Activated CD4-positive, alpha-beta memory T cell treated with anti-CD3 and anti-CD28 coated beads for 36 hours (primary cell): Measurements from ENCODE around the gene TDRD1. TPM values are rescaled to one million over a fixed set of nuclear protein-coding genes. Genes with fewer than 3 reads are reported as not detected.

Experiments
- CTCF ChIA-PET: fragments of 350-600 bp; sonication (Branson Sonifier 250); formaldehyde crosslinking; loops from one replicate; lab custom pipeline; 2021; ENCODE audit warnings: antibody characterized with exemption, inconsistent platforms; lab: Charles Lee
- POLR2A ChIA-PET: fragments of 350-600 bp; sonication (Branson Sonifier 250); formaldehyde crosslinking; loops from one replicate; lab custom pipeline; 2021; ENCODE audit warnings: antibody characterized with exemption; lab: Charles Lee
- DNase-seq: peaks from one replicate; pipeline ENCODE4 v3.0.0-alpha.2; 2020
- H3K27ac Mint-ChIP-seq: one replicate; pipeline ENCODE4 v1.8.0; 2021; ENCODE audit warnings: mixed read lengths
- H3K27me3 Mint-ChIP-seq: one replicate; pipeline ENCODE4 v1.8.0; 2021; ENCODE audit warnings: mixed read lengths
- H3K36me3 Mint-ChIP-seq: one replicate; pipeline ENCODE4 v1.8.0; 2021; ENCODE audit warnings: mixed read lengths
- H3K4me1 Mint-ChIP-seq: one replicate; pipeline ENCODE4 v1.8.0; 2021; ENCODE audit warnings: low read depth, mixed read lengths
- H3K4me3 Mint-ChIP-seq: one replicate; pipeline ENCODE4 v1.8.0; 2021; ENCODE audit warnings: mild to moderate bottlenecking, mixed read lengths
- H3K9me3 Mint-ChIP-seq: one replicate; pipeline ENCODE4 v1.8.0; 2021; ENCODE audit warnings: mixed read lengths
- intact Hi-C: fragments of 100-400 bp; cut with micrococcal nuclease; formaldehyde crosslinking; loops from one replicate; pipeline ENCODE4 v1.15.1; 2023
- total RNA-seq, 2 experiments: library from RNA; stranded (reverse); gene quantifications; one replicate each; pipeline ENCODE4 v1.2.3, GENCODE V29; 2021

TDRD1 gene
- total RNA-seq, 2 experiments from 2014 or later: 0.76 to 0.90 TPM

- intact Hi-C loops: no loop called here
- ChIA-PET POLR2A (no interaction called here), CTCF (interaction anchor here (0.7 kb wide), 1 partner anchor 1146 kb away, joined by 3 read pairs; no protein-coding TSS in a partner anchor)
- H3K36me3 Mint-ChIP-seq: no peaks in the 10 kb centered on the region
- H3K4me3 Mint-ChIP-seq: no peak overlapping the region
- no peak overlapping the region for H3K27ac Mint-ChIP-seq
- H3K4me1 Mint-ChIP-seq: no peaks in the 10 kb centered on the region
- DNase-seq: no peak
- no peaks in the 10 kb centered on the region for H3K9me3 Mint-ChIP-seq
- peaks cover 6% of the 10 kb centered on the region for H3K27me3 Mint-ChIP-seq
Observed at GRCh38 chr10:114208351-114208750, 29.2 kb downstream of the TDRD1 start.

DNA sequence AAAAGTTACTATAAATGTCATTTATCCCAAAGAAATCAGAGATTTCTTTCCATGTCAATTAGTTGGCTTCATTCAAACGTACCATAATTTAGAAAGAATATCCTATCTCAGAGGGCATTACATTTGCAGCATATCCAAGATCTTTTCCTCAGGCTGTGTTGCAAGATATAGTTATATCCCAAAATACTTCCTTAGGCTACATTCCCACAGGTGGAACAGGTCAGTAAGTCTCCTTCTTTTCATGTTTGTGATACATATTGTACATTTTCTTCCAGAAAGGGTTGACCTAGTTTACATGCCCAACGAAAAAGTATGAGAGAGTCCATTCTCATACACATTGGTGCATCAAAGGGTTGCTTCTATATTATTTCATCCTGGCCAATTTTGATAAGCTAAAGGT is 33.0 kb downstream of the TDRD1 start:
- CTCF ChIA-PET: no interaction called here

DNA sequence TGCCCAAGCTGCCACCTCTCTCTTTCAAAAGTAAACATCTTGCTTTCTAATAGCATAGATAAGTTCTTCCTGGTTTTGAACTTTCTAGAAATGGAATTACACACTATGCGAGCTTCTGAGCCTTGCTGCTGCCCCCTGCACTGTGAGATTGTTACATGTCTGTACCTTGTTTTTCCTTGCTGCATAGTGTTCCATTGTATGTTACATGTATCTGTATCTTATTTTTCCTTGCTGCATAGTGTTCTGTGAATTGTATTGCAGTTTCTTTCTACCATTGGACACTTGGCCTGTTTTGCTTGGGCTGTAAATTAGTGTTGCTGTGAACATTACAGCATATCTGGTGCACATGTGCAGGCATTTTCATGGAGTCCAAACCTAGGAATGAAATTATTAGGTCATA is 35.9 kb downstream of the TDRD1 start:
- CTCF ChIA-PET: no interaction called here
- POLR2A ChIA-PET: no interaction called here
- Mint-ChIP-seq H3K4me3 (no peak overlapping the region), H3K27ac (no peak overlapping the region), H3K9me3 (no peaks in the 10 kb centered on the region), H3K27me3 (peaks cover 6% of the 10 kb centered on the region), H3K4me1 (no peaks in the 10 kb centered on the region), H3K36me3 (no peaks in the 10 kb centered on the region)
- intact Hi-C loops: no loop called here
- no peak for DNase-seq

More for the DNA sequence above, 33.0 kb downstream of the TDRD1 start:
- Mint-ChIP-seq H3K9me3 (no peaks in the 10 kb centered on the region), H3K36me3 (no peaks in the 10 kb centered on the region), H3K27ac (no peak overlapping the region), H3K4me1 (no peaks in the 10 kb centered on the region), H3K27me3 (peaks cover 5% of the 10 kb centered on the region), H3K4me3 (no peak overlapping the region)
- POLR2A ChIA-PET: no interaction called here
- no peak for DNase-seq
- intact Hi-C loops: no loop called here

- H3K4me3 Mint-ChIP-seq: no peak overlapping the region
- H3K27ac Mint-ChIP-seq: no peak overlapping the region
- peaks cover 15% of the 10 kb centered on the region for H3K27me3 Mint-ChIP-seq
- intact Hi-C loops: no loop called here
- POLR2A ChIA-PET: no interaction called here
- no peak for DNase-seq
- H3K36me3 Mint-ChIP-seq: no peaks in the 10 kb centered on the region
- no peaks in the 10 kb centered on the region for H3K4me1 Mint-ChIP-seq
- H3K9me3 Mint-ChIP-seq: no peaks in the 10 kb centered on the region
- CTCF ChIA-PET: no interaction called here
Observed at GRCh38 chr10:114220281-114220680, 41.1 kb downstream of the TDRD1 start.

DNA sequence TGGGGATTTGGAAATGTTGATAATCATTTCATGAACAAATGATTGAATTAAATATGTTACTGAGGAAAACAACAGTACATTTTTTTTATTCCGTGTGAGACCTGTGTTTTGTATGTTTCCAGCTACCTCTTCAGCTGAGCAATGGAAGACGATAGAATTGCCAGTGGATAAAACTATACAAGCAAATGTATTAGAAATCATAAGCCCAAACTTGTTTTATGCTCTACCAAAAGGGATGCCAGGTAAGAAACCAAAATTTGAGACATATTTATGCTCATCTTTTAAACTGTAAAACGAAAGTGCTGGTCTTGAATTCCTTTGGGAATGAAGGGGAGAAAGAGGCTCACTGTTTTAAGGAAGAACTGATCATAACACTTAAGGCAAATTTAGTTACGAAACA is 42.1 kb downstream of the TDRD1 start:
- CTCF ChIA-PET: interaction anchor here (0.6 kb wide), 1 partner anchor 14 kb away, joined by 3 read pairs; no protein-coding TSS in a partner anchor
- POLR2A ChIA-PET: no interaction called here
- peaks cover 18% of the 10 kb centered on the region for H3K27me3 Mint-ChIP-seq

DNA sequence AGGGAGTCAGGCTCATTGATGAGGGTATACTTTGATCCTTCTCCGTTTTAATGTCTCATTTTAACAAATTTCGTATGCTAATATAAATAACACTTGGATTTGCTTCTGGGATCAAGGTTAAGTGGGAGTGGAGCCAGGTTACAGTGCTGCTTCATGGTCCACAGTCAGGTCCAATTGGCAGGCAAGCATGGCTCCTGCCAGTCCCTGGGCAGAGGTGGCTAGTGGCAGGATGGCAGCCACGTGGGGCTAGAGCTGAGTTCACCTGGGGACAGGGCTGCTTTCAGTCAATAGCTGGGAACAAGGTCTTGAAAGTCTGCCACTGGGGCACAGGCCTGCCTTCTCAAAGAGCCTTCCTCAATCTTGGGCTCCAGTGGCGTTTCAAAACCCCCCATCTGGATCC is 43.9 kb downstream of the TDRD1 start:
- Mint-ChIP-seq H3K27me3 (peaks cover 23% of the 10 kb centered on the region), H3K4me1 (no peaks in the 10 kb centered on the region), H3K4me3 (no peak overlapping the region), H3K9me3 (no peaks in the 10 kb centered on the region), H3K36me3 (no peaks in the 10 kb centered on the region), H3K27ac (no peak overlapping the region)
- CTCF ChIA-PET: no interaction called here
- POLR2A ChIA-PET: no interaction called here
- intact Hi-C loops: no loop called here
- no peak for DNase-seq

More for the DNA sequence above, 42.1 kb downstream of the TDRD1 start:
- Mint-ChIP-seq H3K27ac (no peak overlapping the region), H3K9me3 (no peaks in the 10 kb centered on the region), H3K36me3 (no peaks in the 10 kb centered on the region), H3K4me1 (no peaks in the 10 kb centered on the region), H3K4me3 (no peak overlapping the region)
- intact Hi-C loops: no loop called here
- DNase-seq: no peak

DNA sequence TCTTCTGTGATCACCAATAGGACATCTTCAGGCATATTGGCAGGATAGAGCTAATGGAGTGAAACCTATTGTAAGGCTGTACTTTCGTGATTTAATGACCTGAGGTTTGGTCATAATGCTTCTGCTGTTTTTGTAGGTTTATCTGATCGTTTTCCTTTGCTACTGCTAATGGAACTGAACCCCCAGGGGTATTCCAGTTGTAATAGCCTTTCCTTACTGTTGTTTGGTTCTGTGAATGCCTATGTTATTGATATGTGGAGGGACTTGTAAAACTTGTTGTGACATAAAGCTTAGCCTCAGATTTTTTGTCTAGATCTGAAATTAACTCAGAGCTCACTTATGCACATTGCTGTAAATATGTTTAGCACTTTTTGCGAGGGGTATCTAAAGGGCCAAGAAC is 49.0 kb downstream of the TDRD1 start:
- CTCF ChIA-PET: no interaction called here
- Mint-ChIP-seq H3K9me3 (no peaks in the 10 kb centered on the region), H3K36me3 (no peaks in the 10 kb centered on the region), H3K27ac (no peak overlapping the region), H3K4me1 (no peaks in the 10 kb centered on the region), H3K27me3 (peaks cover 30% of the 10 kb centered on the region), H3K4me3 (no peak overlapping the region)
- intact Hi-C loops: no loop called here
- POLR2A ChIA-PET: no interaction called here
- DNase-seq: no peak

- peaks cover 23% of the 10 kb centered on the region for H3K27me3 Mint-ChIP-seq
- no peak overlapping the region for H3K4me3 Mint-ChIP-seq
- no peaks in the 10 kb centered on the region for H3K36me3 Mint-ChIP-seq
- ChIA-PET POLR2A (no interaction called here), CTCF (interaction anchor here (1.0 to 1.2 kb wide), 3 partner anchors 9 to 72 kb away, joined by 3 read pairs; no protein-coding TSS in a partner anchor)
- no peak for DNase-seq
- no peaks in the 10 kb centered on the region for H3K4me1 Mint-ChIP-seq
- H3K27ac Mint-ChIP-seq: no peak overlapping the region
- intact Hi-C loops: no loop called here
- no peaks in the 10 kb centered on the region for H3K9me3 Mint-ChIP-seq
Observed at GRCh38 chr10:114232561-114233176, 53.5 kb downstream of the TDRD1 start.

DNA sequence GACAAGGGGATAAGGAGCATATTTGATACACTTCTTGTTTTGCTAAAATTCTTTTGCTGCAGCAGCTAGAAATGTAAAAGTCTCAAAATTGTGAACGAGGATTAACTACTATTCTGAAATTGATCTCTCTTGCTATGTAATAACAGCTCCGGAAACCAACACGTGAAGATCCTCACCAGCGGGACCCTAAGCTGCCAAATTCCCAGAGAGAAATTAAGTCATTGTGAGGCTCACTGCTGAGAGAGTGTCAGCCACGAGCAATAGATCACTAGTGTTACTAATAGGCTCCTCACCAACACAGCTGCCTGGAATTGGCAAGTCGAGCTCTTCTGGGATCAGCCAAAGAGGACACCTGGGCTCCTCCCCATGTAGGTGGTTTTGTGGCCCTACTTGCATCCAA is 54.3 kb downstream of the TDRD1 start:
- no peak for DNase-seq
- H3K4me3 Mint-ChIP-seq: no peak overlapping the region
- H3K9me3 Mint-ChIP-seq: no peaks in the 10 kb centered on the region
- H3K4me1 Mint-ChIP-seq: no peaks in the 10 kb centered on the region
- peaks cover 25% of the 10 kb centered on the region for H3K27me3 Mint-ChIP-seq
- ChIA-PET POLR2A (no interaction called here), CTCF (interaction anchor here (1.0 to 1.2 kb wide), 2 partner anchors 9 to 10 kb away, joined by 3 read pairs; no protein-coding TSS in a partner anchor)
- intact Hi-C loops: no loop called here
- no peaks in the 10 kb centered on the region for H3K36me3 Mint-ChIP-seq
- no peak overlapping the region for H3K27ac Mint-ChIP-seq

DNA sequence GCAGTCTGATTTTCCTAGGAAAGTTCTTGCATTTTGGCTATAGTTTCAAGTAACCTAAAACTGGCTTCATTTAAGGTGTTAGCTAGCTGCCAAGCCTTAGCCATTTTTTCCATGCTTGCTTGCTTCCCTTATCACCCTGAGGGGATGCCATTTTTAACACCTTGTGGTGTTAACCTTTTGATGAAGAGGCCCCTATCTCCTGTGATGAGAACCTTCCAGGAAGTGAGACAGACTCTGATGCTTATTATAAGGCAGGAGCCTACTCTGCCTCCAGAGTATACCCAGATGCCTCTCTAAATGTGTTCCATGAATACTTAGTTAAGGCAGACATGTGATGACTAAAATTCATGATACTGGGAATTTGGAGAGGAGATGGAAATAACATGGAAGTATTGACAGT is 55.0 kb downstream of the TDRD1 start:
- H3K27ac Mint-ChIP-seq: no peak overlapping the region
- no peak for DNase-seq
- H3K4me1 Mint-ChIP-seq: no peaks in the 10 kb centered on the region
- H3K4me3 Mint-ChIP-seq: no peak overlapping the region
- intact Hi-C loops: no loop called here
- no peaks in the 10 kb centered on the region for H3K9me3 Mint-ChIP-seq
- H3K36me3 Mint-ChIP-seq: no peaks in the 10 kb centered on the region
- H3K27me3 Mint-ChIP-seq: peaks cover 30% of the 10 kb centered on the region
- ChIA-PET CTCF (interaction anchor here (1.2 kb wide), 1 partner anchor 10 kb away, joined by 3 read pairs; no protein-coding TSS in a partner anchor), POLR2A (no interaction called here)

- no peaks in the 10 kb centered on the region for H3K36me3 Mint-ChIP-seq
- intact Hi-C loops: no loop called here
- peaks cover 52% of the 10 kb centered on the region for H3K27me3 Mint-ChIP-seq
- H3K4me1 Mint-ChIP-seq: no peaks in the 10 kb centered on the region
- POLR2A ChIA-PET: no interaction called here
- DNase-seq: peak; percentile 41
- H3K4me3 Mint-ChIP-seq: no peak within 1 kb of the TSS
- no peaks in the 10 kb centered on the region for H3K9me3 Mint-ChIP-seq
- CTCF ChIA-PET: no interaction called here
- no peak within 1 kb of the TSS for H3K27ac Mint-ChIP-seq
Observed at GRCh38 chr10:114239117-114239993, 60.2 kb downstream of the TDRD1 start, which contains the start of gene VWA2. Gene VWA2, plus strand, starts transcription at chr10:114239254. Its CDS starts 9,460 bp downstream, at chr10:114248714.

GRCh38 chr10:114239994-114240345 is 60.8 kb downstream of the TDRD1 start:
- CTCF ChIA-PET: interaction anchor here (0.7 kb wide), 1 partner anchor 231 kb away, joined by 3 read pairs; no protein-coding TSS in a partner anchor
- H3K4me3 Mint-ChIP-seq: no peak overlapping the region

More at GRCh38 chr10:114239994-114240345, 60.8 kb downstream of the TDRD1 start:
- no peaks in the 10 kb centered on the region for H3K4me1 Mint-ChIP-seq
- no peaks in the 10 kb centered on the region for H3K9me3 Mint-ChIP-seq
- POLR2A ChIA-PET: no interaction called here
- no peaks in the 10 kb centered on the region for H3K36me3 Mint-ChIP-seq
- intact Hi-C loops: no loop called here
- peaks cover 52% of the 10 kb centered on the region for H3K27me3 Mint-ChIP-seq
- H3K27ac Mint-ChIP-seq: no peak overlapping the region
- no peak for DNase-seq
